ENCODE data around the gene TNC.

TNC gene

GRCh38 chr9:114972510-114973136 is 145.3 kb downstream of the TNC start:
- H3K4me3 ChIP-seq (ENCODE audit: low read depth, low read length): no peak overlapping the region
- TF ChIP-seq CTCF (conservative IDR thresholded peaks at IDR 0.05; ENCODE audit: low read depth, low read length): no peak
- DNase-seq (ENCODE audit: low read depth): no peak

Data from choroid plexus epithelial cell (primary cell).